ENCODE results near the gene LYST.

The LYST gene

DNA sequence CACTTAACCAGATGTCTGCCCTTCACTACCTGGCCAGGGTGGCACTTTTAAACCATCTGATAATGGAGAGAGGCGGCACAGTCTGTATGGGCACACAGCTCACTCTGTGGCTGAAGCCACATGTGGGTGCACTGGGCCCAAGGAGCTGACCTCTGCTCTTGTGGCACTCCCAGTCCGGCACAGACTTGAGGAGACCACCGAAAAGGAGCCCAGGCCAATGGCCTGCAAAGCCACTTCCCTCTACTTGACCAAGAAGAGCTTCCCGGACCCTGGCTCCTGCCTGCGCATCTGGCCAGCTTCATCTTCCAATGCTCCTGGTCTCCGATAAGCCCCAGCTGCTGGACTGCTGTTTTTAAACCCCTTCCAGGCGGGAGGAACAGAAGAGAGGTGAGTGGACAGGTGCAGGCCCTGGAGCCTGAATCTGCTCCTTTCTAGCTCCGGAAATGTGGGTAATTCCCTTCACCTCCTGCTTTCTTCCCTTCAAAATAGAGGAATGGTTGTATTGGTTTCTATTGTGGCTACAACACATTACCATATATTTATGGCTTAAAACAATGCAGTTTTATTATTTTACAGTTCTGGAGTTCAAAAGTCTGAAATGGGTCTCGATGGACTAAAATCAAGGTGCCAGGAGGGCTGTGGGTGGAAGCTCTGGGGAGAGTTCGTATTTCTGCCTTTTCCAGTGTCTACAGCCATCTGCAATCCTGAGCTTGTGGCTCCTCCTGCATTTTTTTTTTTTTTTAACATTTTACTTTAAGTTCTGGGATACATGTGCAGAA lies 228.8 kb downstream of the LYST start:
- Histone ChIP-seq H3K36me3 (ENCODE audit: control insufficient read depth in 1 of 2, insufficient read depth in 2 of 2, low read depth in 1 of 2, low read length in 2 of 2) (no peaks in the 10 kb centered on the region), H3K9ac (ENCODE audit: low read length) (no peak overlapping the region), H3K79me1 (replicated peaks; ENCODE audit: low read length, poor library complexity, severe bottlenecking) (no peaks in the 10 kb centered on the region), H3K4me2 (ENCODE audit: low read length, poor library complexity, severe bottlenecking) (no peak overlapping the region), H2BK15ac (ENCODE audit: low read depth, poor library complexity, severe bottlenecking) (no peak overlapping the region), H2AFZ (ENCODE audit: low read depth, low read length) (no peak overlapping the region), H3K4ac (ENCODE audit: low read depth in 1 of 2, low read length in 2 of 2) (no peak overlapping the region), H3K14ac (ENCODE audit: low read length in 2 of 2) (no peak overlapping the region), H3K27me3 (ENCODE audit: control insufficient read depth in 1 of 2, insufficient read depth in 1 of 2, low read length in 2 of 2) (peaks cover 28 to 60% of the 10 kb centered on the region in 2 experiments), H3K9me3 (ENCODE audit: control insufficient read depth, low read length) (no peaks in the 10 kb centered on the region), H3K4me1 (ENCODE audit: control insufficient read depth, insufficient read depth, low read depth, low read length) (peaks cover 12% of the 10 kb centered on the region), H3K27ac (ENCODE audit: low read length, poor library complexity, severe bottlenecking) (no peak overlapping the region), H3K18ac (ENCODE audit: low read depth in 1 of 2, low read length in 2 of 2) (no peak overlapping the region), H2BK5ac (ENCODE audit: low read depth, low read length, poor library complexity, severe bottlenecking) (no peak overlapping the region), H2BK12ac (ENCODE audit: low read length in 2 of 2) (no peak overlapping the region), H2AK5ac (ENCODE audit: low read length, severe bottlenecking) (no peak overlapping the region), H4K8ac (ENCODE audit: low read length) (no peak overlapping the region), H3K4me3 (ENCODE audit: insufficient read depth in 1 of 2, low read depth in 1 of 2, low read length in 2 of 2) (no peak overlapping the region), H2BK120ac (ENCODE audit: low read depth, low read length) (no peak overlapping the region), H3K23ac (ENCODE audit: low read length in 2 of 2) (no peak overlapping the region), H4K91ac (ENCODE audit: low read length) (no peak overlapping the region)
- 79% methylated on average over 8 of the region's 10 CpGs for WGBS
- DNase-seq, result no peak

DNA sequence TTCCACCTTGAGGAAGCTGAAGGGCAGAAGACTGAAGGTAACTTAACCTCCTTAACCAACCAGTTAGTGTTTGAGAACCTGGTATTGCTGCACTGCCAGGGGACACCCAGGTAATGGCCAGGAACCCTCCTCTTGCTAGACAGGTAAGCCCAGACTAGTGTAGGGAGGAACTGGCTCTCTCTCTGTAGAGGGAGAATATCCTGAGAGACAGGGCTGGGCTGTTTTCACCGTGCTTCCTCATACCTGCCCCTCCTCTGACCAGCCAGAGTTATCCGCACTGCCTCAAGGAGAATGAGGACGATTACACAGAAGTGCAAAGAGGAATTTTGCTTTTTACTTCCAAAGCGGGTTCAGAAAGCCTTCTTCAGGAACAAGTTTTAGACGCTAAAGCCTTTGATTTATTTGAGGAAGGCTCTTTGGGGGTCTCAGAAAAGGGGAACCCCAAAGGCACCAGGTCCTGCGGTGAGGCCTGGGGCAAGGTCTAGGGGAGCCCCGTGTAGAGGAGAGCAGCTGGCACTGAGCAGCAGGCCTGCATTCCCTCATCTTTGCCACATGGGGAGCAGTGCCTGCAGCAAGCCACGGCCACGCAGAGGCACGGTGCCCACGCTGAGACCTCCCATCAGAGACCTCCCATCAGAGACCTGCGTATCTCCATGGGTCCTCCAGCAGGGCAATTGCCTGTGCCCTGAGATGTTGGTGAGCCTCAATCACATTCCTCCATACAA lies 230.6 kb downstream of the LYST start:
- Histone ChIP-seq H2BK5ac (ENCODE audit: low read depth, low read length, poor library complexity, severe bottlenecking) (no peak overlapping the region), H3K14ac (ENCODE audit: low read length in 2 of 2) (no peak overlapping the region), H3K18ac (ENCODE audit: low read depth in 1 of 2, low read length in 2 of 2) (no peak overlapping the region), H3K9ac (ENCODE audit: low read length) (no peak overlapping the region), H4K8ac (ENCODE audit: low read length) (no peak overlapping the region), H3K9me3 (ENCODE audit: control insufficient read depth, low read length) (no peaks in the 10 kb centered on the region), H2AFZ (ENCODE audit: low read depth, low read length) (no peak overlapping the region), H3K4ac (ENCODE audit: low read depth in 1 of 2, low read length in 2 of 2) (no peak overlapping the region), H3K27me3 (ENCODE audit: control insufficient read depth in 1 of 2, insufficient read depth in 1 of 2, low read length in 2 of 2) (peaks cover 24 to 45% of the 10 kb centered on the region in 2 experiments), H4K91ac (ENCODE audit: low read length) (no peak overlapping the region), H2BK12ac (ENCODE audit: low read length in 2 of 2) (no peak overlapping the region), H2BK15ac (ENCODE audit: low read depth, poor library complexity, severe bottlenecking) (peak overlapping the region; percentile 6), H3K36me3 (ENCODE audit: control insufficient read depth in 1 of 2, insufficient read depth in 2 of 2, low read depth in 1 of 2, low read length in 2 of 2) (no peaks in the 10 kb centered on the region), H3K23ac (ENCODE audit: low read length in 2 of 2) (no peak overlapping the region), H2BK120ac (ENCODE audit: low read depth, low read length) (no peak overlapping the region), H3K79me1 (replicated peaks; ENCODE audit: low read length, poor library complexity, severe bottlenecking) (no peaks in the 10 kb centered on the region), H3K4me1 (ENCODE audit: control insufficient read depth, insufficient read depth, low read depth, low read length) (peaks cover 10% of the 10 kb centered on the region), H3K27ac (ENCODE audit: low read length, poor library complexity, severe bottlenecking) (no peak overlapping the region), H3K4me2 (ENCODE audit: low read length, poor library complexity, severe bottlenecking) (no peak overlapping the region), H2AK5ac (ENCODE audit: low read length, severe bottlenecking) (no peak overlapping the region), H3K4me3 (ENCODE audit: insufficient read depth in 1 of 2, low read depth in 1 of 2, low read length in 2 of 2) (no peak overlapping the region)
- 73% methylated on average over 12 of the region's 12 CpGs for WGBS
- no peak for DNase-seq

DNA sequence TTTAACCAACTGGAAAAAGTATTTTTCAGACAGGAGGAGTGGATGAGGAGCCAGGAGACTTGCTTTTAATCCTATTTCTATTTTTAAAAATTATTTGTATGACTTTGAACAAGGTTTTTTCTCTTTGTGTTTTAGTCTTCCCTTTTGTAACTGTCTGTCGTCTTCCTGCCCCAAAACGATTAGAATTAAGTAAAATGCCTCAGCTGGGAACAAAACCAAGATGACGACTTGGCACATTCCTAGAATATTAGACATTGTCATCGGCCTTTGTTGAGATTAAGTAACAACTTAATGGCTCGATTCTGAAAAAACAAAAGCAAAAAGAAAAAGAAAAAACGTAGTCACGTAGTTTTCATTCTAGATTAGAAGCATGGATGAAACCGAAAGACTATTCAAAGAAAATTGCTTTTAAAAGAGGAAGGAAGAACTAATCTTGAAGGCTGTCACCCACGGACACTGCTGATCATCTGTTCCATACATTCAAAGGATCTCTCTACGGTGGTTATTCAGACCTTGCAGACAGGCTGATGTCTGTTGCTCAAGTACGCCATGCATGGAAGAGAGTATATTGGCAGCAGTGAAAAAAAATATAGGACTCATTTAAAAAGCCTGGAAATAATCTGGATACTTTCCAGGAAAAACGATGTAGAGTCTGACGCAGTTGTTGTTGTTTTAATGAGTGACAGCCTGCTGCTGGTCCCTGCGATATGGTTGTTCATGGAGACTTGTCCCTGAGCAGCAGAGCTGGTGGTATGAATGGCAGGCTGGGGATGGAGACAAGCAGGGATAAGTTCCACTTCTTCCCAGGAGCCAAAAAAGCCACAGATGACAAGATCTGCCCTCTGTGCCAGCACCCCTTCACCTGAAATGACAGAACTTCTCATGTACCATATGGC lies 234.0 kb downstream of the LYST start:
- Histone ChIP-seq H3K79me1 (replicated peaks; ENCODE audit: low read length, poor library complexity, severe bottlenecking) (no peaks in the 10 kb centered on the region), H3K4me2 (ENCODE audit: low read length, poor library complexity, severe bottlenecking) (peak overlapping the region; percentile 30), H3K27ac (ENCODE audit: low read length, poor library complexity, severe bottlenecking) (peak overlapping the region; percentile 36), H3K27me3 (ENCODE audit: control insufficient read depth in 1 of 2, insufficient read depth in 1 of 2, low read length in 2 of 2) (peaks cover 12 to 34% of the 10 kb centered on the region in 2 experiments), H2BK12ac (ENCODE audit: low read length in 2 of 2) (no peak overlapping the region), H4K91ac (ENCODE audit: low read length) (no peak overlapping the region), H3K14ac (ENCODE audit: low read length in 2 of 2) (no peak overlapping the region), H3K9ac (ENCODE audit: low read length) (peak overlapping the region; percentile 77), H2BK5ac (ENCODE audit: low read depth, low read length, poor library complexity, severe bottlenecking) (no peak overlapping the region), H3K4me1 (ENCODE audit: control insufficient read depth, insufficient read depth, low read depth, low read length) (peaks cover 10% of the 10 kb centered on the region), H3K18ac (ENCODE audit: low read depth in 1 of 2, low read length in 2 of 2) (no peak overlapping the region), H3K9me3 (ENCODE audit: control insufficient read depth, low read length) (no peaks in the 10 kb centered on the region), H3K4ac (ENCODE audit: low read depth in 1 of 2, low read length in 2 of 2) (no peak overlapping the region), H3K36me3 (ENCODE audit: control insufficient read depth in 1 of 2, insufficient read depth in 2 of 2, low read depth in 1 of 2, low read length in 2 of 2) (no peaks in the 10 kb centered on the region), H2BK15ac (ENCODE audit: low read depth, poor library complexity, severe bottlenecking) (no peak overlapping the region), H3K23ac (ENCODE audit: low read length in 2 of 2) (no peak overlapping the region), H2BK120ac (ENCODE audit: low read depth, low read length) (no peak overlapping the region), H3K4me3 (ENCODE audit: insufficient read depth in 1 of 2, low read depth in 1 of 2, low read length in 2 of 2) (peak overlapping the region in 1 of 2 experiments; percentile 74), H2AK5ac (ENCODE audit: low read length, severe bottlenecking) (no peak overlapping the region), H2AFZ (ENCODE audit: low read depth, low read length) (no peak overlapping the region), H4K8ac (ENCODE audit: low read length) (no peak overlapping the region)
- no peak for DNase-seq
- 74% methylated on average over 14 of the region's 14 CpGs for WGBS

Measured in mesenchymal stem cell (in vitro differentiated cells and primary cell).